Epithelial cell of esophagus (primary cell): ENCODE measurements around the gene LPIN2.
A peak's percentile ranks its signal among the peaks of the same experiment; 100 is the strongest.

Experiments
- DNase-seq: peaks from one replicate; pipeline ENCODE4 v3.0.0; 2010; ENCODE audit warnings: low read depth
- H3K4me3 ChIP-seq: 2 replicates; pipeline ENCODE4 v1.5.1; 2011; ENCODE audit warnings: mild to moderate bottlenecking, low read length, control low read depth
- TF ChIP-seq, protein P1 (sequence below): IDR thresholded peaks from 2 replicates; pipeline ENCODE4 v1.5.1; 2011; ENCODE audit warnings: low read depth, mild to moderate bottlenecking, low read length, control low read depth, inconsistent platforms; ENCODE audit not compliant: insufficient read depth; ENCODE audit errors: missing control alignments

LPIN2 gene

GRCh38 chr18:3013024-3013804, at the start of gene LPIN2:
Gene LPIN2 (minus strand): TSS chr18:3013144. CDS start chr18:2960840, 52,304 bp downstream.
- TF ChIP-seq, protein P1, sequence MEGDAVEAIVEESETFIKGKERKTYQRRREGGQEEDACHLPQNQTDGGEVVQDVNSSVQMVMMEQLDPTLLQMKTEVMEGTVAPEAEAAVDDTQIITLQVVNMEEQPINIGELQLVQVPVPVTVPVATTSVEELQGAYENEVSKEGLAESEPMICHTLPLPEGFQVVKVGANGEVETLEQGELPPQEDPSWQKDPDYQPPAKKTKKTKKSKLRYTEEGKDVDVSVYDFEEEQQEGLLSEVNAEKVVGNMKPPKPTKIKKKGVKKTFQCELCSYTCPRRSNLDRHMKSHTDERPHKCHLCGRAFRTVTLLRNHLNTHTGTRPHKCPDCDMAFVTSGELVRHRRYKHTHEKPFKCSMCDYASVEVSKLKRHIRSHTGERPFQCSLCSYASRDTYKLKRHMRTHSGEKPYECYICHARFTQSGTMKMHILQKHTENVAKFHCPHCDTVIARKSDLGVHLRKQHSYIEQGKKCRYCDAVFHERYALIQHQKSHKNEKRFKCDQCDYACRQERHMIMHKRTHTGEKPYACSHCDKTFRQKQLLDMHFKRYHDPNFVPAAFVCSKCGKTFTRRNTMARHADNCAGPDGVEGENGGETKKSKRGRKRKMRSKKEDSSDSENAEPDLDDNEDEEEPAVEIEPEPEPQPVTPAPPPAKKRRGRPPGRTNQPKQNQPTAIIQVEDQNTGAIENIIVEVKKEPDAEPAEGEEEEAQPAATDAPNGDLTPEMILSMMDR: no peak
- peak; percentile 94 for DNase-seq
- peak within 1 kb of the TSS; percentile 36 for H3K4me3 ChIP-seq

GRCh38 chr18:3061581-3062312, 48.8 kb upstream of the LPIN2 start:
- DNase-seq: no peak
- TF ChIP-seq, protein P1: no peak
- no peak overlapping the region for H3K4me3 ChIP-seq

- no peak overlapping the region for H3K4me3 ChIP-seq
- no peak for DNase-seq
- TF ChIP-seq, protein P1: no peak
Measured at GRCh38 chr18:3060667-3061580, 48.0 kb upstream of the LPIN2 start.

GRCh38 chr18:3059272-3059671, 46.3 kb upstream of the LPIN2 start:
- no peak for DNase-seq
- TF ChIP-seq, protein P1: no peak
- H3K4me3 ChIP-seq: no peak overlapping the region

DNA sequence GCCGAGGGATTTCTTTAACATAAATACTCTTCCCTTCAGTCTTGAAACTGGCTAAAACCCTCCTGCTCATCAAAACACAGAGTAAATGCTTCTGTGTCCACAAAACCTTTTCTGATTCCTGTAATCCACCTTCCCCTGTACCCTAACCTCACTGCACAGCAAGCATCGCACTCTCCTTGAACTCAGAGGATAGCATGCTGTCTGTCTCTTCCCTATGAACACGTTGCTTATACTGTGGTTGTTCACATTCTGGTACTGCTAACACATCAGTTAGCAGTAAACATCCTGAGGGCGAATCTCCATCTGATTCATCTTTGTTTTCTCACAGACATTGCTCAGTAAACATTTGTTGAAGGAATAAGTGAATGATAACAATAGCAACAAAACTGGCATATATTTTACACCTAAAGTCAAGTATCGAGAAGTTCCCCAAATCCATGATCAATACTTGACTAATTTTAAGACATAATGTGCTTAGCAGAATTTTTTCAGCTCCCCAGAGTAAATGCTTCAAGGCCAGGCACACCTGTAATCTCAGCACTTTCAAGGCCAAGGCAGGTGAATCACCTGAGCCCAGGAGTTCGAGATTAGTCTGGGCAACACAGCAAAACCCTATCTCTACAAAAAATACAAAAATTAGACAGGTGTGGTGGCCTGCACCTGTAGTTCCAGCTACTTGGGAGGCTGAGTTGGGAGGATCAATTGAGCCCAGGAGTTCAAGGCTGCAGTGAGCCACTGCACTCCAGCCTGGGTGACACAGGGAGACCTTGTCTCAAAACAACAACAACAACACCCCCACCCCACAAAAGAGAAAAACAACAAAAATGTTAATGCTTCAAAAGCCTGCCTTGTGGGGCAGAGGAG, 45.6 kb upstream of the LPIN2 start:
- DNase-seq: peak; percentile 68
- no peak overlapping the region for H3K4me3 ChIP-seq
- TF ChIP-seq, protein P1: no peak

DNA sequence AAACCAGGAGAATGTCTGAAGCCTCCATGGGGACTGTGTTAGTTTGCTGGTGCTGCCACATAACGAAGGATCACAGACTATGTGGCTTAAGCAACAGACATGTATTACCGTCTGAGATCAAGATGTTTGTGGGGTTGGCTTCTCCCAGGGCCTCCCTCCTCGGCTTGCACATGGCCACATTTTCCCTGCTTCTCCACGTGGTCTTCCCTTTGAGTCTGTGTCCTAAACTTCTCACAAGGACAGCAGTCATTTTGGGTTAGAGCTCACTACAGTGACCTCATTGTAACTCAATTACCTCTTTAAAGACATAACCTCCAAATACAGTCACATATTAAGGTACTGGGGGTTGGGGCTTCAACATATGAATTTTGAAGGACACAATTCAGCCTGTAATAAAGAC, 44.6 kb upstream of the LPIN2 start:
- no peak overlapping the region for H3K4me3 ChIP-seq
- DNase-seq: no peak
- TF ChIP-seq, protein P1: no peak
